HEK293 (cell line): Measurements from ENCODE around the gene HDAC11.

Experiments
- CTCF ChIA-PET: fragments of 350-600 bp; formaldehyde crosslinking; extraction: SDS; loops from one replicate; lab custom pipeline; 2021; ENCODE audit warnings: antibody characterized with exemption; lab: Yijun Ruan, JAX
- POLR2A ChIA-PET: fragments of 300-600 bp; formaldehyde crosslinking; extraction: SDS; loops from one replicate; lab custom pipeline; 2020; ENCODE audit warnings: antibody characterized with exemption, inconsistent platforms; lab: Yijun Ruan, JAX
- H3K27ac ChIP-seq: fragments of 200-500 bp; sonication (Bioruptor generic); 2 replicates; pipeline ENCODE4 v1.5.1; 2014; ENCODE audit warnings: low read depth, low read length, control low read depth, inconsistent platforms; ENCODE audit errors: extremely low read depth
- H3K36me3 ChIP-seq, 2 experiments: fragments of 200-500 bp in 1 of 2; sonication (Bioruptor generic) in 1 of 2; 1 replicate in 1 of 2; 2 replicates in 1 of 2; pipeline ENCODE4 v1.5.1; 2014 to 2017; ENCODE audit warnings: inconsistent platforms in 2 of 2, low read length in 2 of 2; ENCODE audit not compliant: control insufficient read depth in 2 of 2, insufficient read depth in 1 of 2
- H3K4me1 ChIP-seq: fragments of 200-500 bp; sonication (Bioruptor generic); 2 replicates; pipeline ENCODE4 v1.5.1; 2014; ENCODE audit warnings: mild to moderate bottlenecking, low read length, inconsistent platforms; ENCODE audit not compliant: control insufficient read depth, insufficient read depth
- H3K4me3 ChIP-seq: 2 replicates; pipeline ENCODE4 v1.5.1; 2011; ENCODE audit warnings: low read depth, mild to moderate bottlenecking, control low read depth, low read length, moderate library complexity
- H3K9me3 ChIP-seq: fragments of 200-500 bp; sonication (Bioruptor generic); 2 replicates; pipeline ENCODE4 v1.5.1; 2014; ENCODE audit warnings: low read depth, low read length, inconsistent platforms; ENCODE audit not compliant: control insufficient read depth, insufficient read depth
- GLI2 ChIP-seq: fragments of 450-650 bp; formaldehyde crosslinking; IDR thresholded peaks from 2 replicates; pipeline ENCODE4; 2017; ENCODE audit warnings: missing biosample characterization, missing genetic modification characterization, low read depth, borderline replicate concordance
- GLI4 ChIP-seq: fragments of 450-650 bp; formaldehyde crosslinking; IDR thresholded peaks from 2 replicates; pipeline ENCODE4 v1.5.1; 2016; ENCODE audit warnings: missing biosample characterization, missing genetic modification characterization
- REPIN1 ChIP-seq: fragments of 450-650 bp; formaldehyde crosslinking; IDR thresholded peaks from 2 replicates; pipeline ENCODE4 v1.5.1; 2017; ENCODE audit warnings: missing biosample characterization, missing genetic modification characterization, low read depth
- TCF7L2 ChIP-seq: IDR thresholded peaks from 2 replicates; pipeline ENCODE4 v1.6.1; 2011; ENCODE audit warnings: low read depth, mild to moderate bottlenecking, inconsistent platforms, low read length, moderate library complexity, borderline replicate concordance
- ZBTB17 ChIP-seq: fragments of 450-650 bp; formaldehyde crosslinking; IDR thresholded peaks from 2 replicates; pipeline ENCODE4 v1.5.1; 2016; ENCODE audit warnings: missing biosample characterization, missing genetic modification characterization
- ZBTB48 ChIP-seq: fragments of 450-650 bp; formaldehyde crosslinking; IDR thresholded peaks from 2 replicates; pipeline ENCODE4 v1.5.1; 2016; ENCODE audit warnings: missing biosample characterization, missing genetic modification characterization
- ZIC2 ChIP-seq: fragments of 450-650 bp; formaldehyde crosslinking; IDR thresholded peaks from 2 replicates; pipeline ENCODE4 v1.5.1; 2016; ENCODE audit warnings: missing biosample characterization, missing genetic modification characterization
- ZNF121 ChIP-seq: fragments of 450-650 bp; formaldehyde crosslinking; IDR thresholded peaks from 2 replicates; pipeline ENCODE4 v1.5.1; 2016; ENCODE audit warnings: missing biosample characterization, missing genetic modification characterization
- ZNF239 ChIP-seq: fragments of 450-650 bp; formaldehyde crosslinking; IDR thresholded peaks from 2 replicates; pipeline ENCODE4 v1.5.1; 2016; ENCODE audit warnings: missing biosample characterization, missing genetic modification characterization
- ZNF266 ChIP-seq: fragments of 450-650 bp; formaldehyde crosslinking; IDR thresholded peaks from 2 replicates; pipeline ENCODE4 v1.5.1; 2016; ENCODE audit warnings: missing biosample characterization, missing genetic modification characterization, low read depth
- ZNF513 ChIP-seq: fragments of 450-650 bp; IDR thresholded peaks from 2 replicates; pipeline ENCODE4 v1.5.1; 2018; ENCODE audit warnings: missing biosample characterization, missing genetic modification characterization
- ZNF549 ChIP-seq: fragments of 450-650 bp; IDR thresholded peaks from 2 replicates; pipeline ENCODE4 v1.5.1; 2018; ENCODE audit warnings: missing biosample characterization, missing genetic modification characterization, mild to moderate bottlenecking, inconsistent platforms, moderate library complexity
- ZNF610 ChIP-seq: fragments of 450-650 bp; formaldehyde crosslinking; IDR thresholded peaks from 2 replicates; pipeline ENCODE4 v1.5.1; 2016; ENCODE audit warnings: missing biosample characterization, missing genetic modification characterization, borderline replicate concordance
- ZNF626 ChIP-seq: fragments of 450-650 bp; sonication (Bioruptor Pico); formaldehyde crosslinking; IDR thresholded peaks from 2 replicates; pipeline ENCODE4 v1.5.1; 2018; ENCODE audit warnings: missing biosample characterization, missing genetic modification characterization, inconsistent platforms
- ZNF658 ChIP-seq: fragments of 450-650 bp; formaldehyde crosslinking; IDR thresholded peaks from 2 replicates; pipeline ENCODE4; 2016; ENCODE audit warnings: missing biosample characterization, missing genetic modification characterization
- ZNF701 ChIP-seq: fragments of 450-650 bp; formaldehyde crosslinking; IDR thresholded peaks from 2 replicates; pipeline ENCODE4 v1.5.1; 2016; ENCODE audit warnings: missing biosample characterization, missing genetic modification characterization
- ZNF707 ChIP-seq: fragments of 450-650 bp; formaldehyde crosslinking; IDR thresholded peaks from 2 replicates; pipeline ENCODE4 v1.5.1; 2016; ENCODE audit warnings: missing biosample characterization, missing genetic modification characterization
- ZNF747 ChIP-seq: fragments of 450-650 bp; formaldehyde crosslinking; IDR thresholded peaks from 2 replicates; pipeline ENCODE4 v1.5.1; 2016; ENCODE audit warnings: missing biosample characterization, missing genetic modification characterization
- ZSCAN16 ChIP-seq: fragments of 450-650 bp; formaldehyde crosslinking; IDR thresholded peaks from 2 replicates; pipeline ENCODE4 v1.5.1; 2016; ENCODE audit warnings: missing biosample characterization, missing genetic modification characterization
- TF ChIP-seq, protein P1 (sequence below): fragments of 450-650 bp; formaldehyde crosslinking; IDR thresholded peaks from 2 replicates; pipeline ENCODE4 v1.5.1; 2017; ENCODE audit warnings: missing biosample characterization, mild to moderate bottlenecking, missing genetic modification characterization, moderate library complexity
- TF ChIP-seq, protein P2 (sequence below): IDR thresholded peaks from 2 replicates; pipeline ENCODE4 v1.6.1; 2011; ENCODE audit warnings: mild to moderate bottlenecking, low read depth, low read length, borderline replicate concordance
- TF ChIP-seq, protein P3 (sequence below): fragments of 450-650 bp; formaldehyde crosslinking; IDR thresholded peaks from 2 replicates; pipeline ENCODE4 v1.5.1; 2016; ENCODE audit warnings: missing biosample characterization, missing genetic modification characterization

Gene HDAC11

GRCh38 chr3:13473020-13473419 is 7.1 kb upstream of the HDAC11 start:
- Histone ChIP-seq H3K9me3 (no peaks in the 10 kb centered on the region), H3K27ac (no peak overlapping the region), H3K36me3 (no peaks in the 10 kb centered on the region), H3K4me3 (no peak overlapping the region), H3K4me1 (peaks cover 3% of the 10 kb centered on the region)
- TF ChIP-seq ZIC2 (tag by site-specific recombination) (peak; percentile 42), ZNF707 (tag by site-specific recombination) (no peak), ZNF747 (tag by site-specific recombination) (no peak)
- ChIA-PET POLR2A (no interaction called here), CTCF (interaction anchor here (0.6 kb wide), 1 partner anchor 397 kb away, joined by 4 read pairs; no protein-coding TSS in a partner anchor)

DNA sequence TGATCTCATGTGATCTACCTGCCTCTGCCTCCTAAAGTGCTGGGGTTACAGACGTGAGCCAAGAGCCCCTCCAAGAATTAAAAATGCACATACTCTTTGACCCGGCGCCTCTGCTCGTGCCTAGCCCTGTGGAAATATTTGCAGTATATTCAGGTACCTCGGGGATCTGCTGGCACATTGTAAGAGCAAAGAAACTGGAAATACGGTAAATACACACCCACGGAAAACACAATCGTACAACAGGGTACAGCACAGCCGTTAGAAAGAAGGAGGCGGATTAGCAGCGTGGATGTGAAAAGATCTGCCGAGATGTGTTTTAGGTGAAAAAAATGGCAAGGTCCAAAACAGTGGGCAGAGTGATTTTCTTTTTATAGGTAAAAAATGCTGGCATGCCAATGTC is 6.1 kb upstream of the HDAC11 start:
- TF ChIP-seq ZBTB17 (no peak), GLI4 (tag by site-specific recombination) (no peak), ZNF610 (tag by site-specific recombination) (no peak), ZSCAN16 (tag by site-specific recombination) (no peak), ZNF626 (tag by site-specific recombination) (no peak), REPIN1 (tag by site-specific recombination) (no peak), ZBTB48 (tag by site-specific recombination) (no peak), TCF7L2 (no peak), ZNF701 (tag by site-specific recombination) (no peak), ZNF658 (tag by site-specific recombination) (no peak), ZNF549 (tag by site-specific recombination) (no peak), GLI2 (tag by site-specific recombination) (no peak), ZNF266 (tag by site-specific recombination) (no peak), ZNF121 (tag by site-specific recombination) (no peak), ZNF239 (no peak), ZNF513 (tag by site-specific recombination) (no peak)
- TF ChIP-seq, protein P1, sequence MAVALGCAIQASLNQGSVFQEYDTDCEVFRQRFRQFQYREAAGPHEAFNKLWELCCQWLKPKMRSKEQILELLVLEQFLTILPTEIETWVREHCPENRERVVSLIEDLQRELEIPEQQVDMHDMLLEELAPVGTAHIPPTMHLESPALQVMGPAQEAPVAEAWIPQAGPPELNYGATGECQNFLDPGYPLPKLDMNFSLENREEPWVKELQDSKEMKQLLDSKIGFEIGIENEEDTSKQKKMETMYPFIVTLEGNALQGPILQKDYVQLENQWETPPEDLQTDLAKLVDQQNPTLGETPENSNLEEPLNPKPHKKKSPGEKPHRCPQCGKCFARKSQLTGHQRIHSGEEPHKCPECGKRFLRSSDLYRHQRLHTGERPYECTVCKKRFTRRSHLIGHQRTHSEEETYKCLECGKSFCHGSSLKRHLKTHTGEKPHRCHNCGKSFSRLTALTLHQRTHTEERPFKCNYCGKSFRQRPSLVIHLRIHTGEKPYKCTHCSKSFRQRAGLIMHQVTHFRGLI (tag by site-specific recombination), result no peak
- TF ChIP-seq, protein P2, sequence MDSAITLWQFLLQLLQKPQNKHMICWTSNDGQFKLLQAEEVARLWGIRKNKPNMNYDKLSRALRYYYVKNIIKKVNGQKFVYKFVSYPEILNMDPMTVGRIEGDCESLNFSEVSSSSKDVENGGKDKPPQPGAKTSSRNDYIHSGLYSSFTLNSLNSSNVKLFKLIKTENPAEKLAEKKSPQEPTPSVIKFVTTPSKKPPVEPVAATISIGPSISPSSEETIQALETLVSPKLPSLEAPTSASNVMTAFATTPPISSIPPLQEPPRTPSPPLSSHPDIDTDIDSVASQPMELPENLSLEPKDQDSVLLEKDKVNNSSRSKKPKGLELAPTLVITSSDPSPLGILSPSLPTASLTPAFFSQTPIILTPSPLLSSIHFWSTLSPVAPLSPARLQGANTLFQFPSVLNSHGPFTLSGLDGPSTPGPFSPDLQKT, result no peak
- TF ChIP-seq, protein P3, sequence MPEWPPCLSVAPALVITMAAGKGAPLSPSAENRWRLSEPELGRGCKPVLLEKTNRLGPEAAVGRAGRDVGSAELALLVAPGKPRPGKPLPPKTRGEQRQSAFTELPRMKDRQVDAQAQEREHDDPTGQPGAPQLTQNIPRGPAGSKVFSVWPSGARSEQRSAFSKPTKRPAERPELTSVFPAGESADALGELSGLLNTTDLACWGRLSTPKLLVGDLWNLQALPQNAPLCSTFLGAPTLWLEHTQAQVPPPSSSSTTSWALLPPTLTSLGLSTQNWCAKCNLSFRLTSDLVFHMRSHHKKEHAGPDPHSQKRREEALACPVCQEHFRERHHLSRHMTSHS (tag by site-specific recombination), result no peak
- Histone ChIP-seq H3K4me1 (peaks cover 3% of the 10 kb centered on the region), H3K36me3 (no peaks in the 10 kb centered on the region), H3K4me3 (no peak overlapping the region), H3K27ac (no peak overlapping the region), H3K9me3 (no peaks in the 10 kb centered on the region)
- POLR2A ChIA-PET, result no interaction called here
- CTCF ChIA-PET, result interaction anchor here (1.2 to 1.5 kb wide), 4 partner anchors 11 to 382 kb away, joined by 3 to 6 read pairs (median 4); no protein-coding TSS in a partner anchor
